Subcutaneous abdominal adipose tissue (tissue), 5 donors: ENCODE measurements around the gene CNPY3.
A peak's percentile ranks its signal among the peaks of the same experiment; 100 is the strongest.

Experiments used
- H3K27ac ChIP-seq: one replicate; pipeline ENCODE4 v1.7.0; 2013; ENCODE audit warnings: low read depth, mild to moderate bottlenecking, inconsistent platforms, low read length, moderate library complexity
- H3K27me3 ChIP-seq, 5 donors: one replicate each; pipeline ENCODE4 v1.7.0; 2013; ENCODE audit warnings: low read length in 5 of 5, inconsistent platforms in 1 of 5; ENCODE audit not compliant: control insufficient read depth in 5 of 5, insufficient read depth in 4 of 5
- H3K36me3 ChIP-seq, 5 donors: one replicate each; pipeline ENCODE4 v1.7.0; 2013; ENCODE audit warnings: low read length in 5 of 5; ENCODE audit not compliant: control insufficient read depth in 5 of 5, insufficient read depth in 5 of 5
- H3K4me1 ChIP-seq, 5 donors: one replicate each; pipeline ENCODE4 v1.7.0; 2013; ENCODE audit warnings: low read length in 5 of 5, mild to moderate bottlenecking in 3 of 5, moderate library complexity in 1 of 5; ENCODE audit not compliant: control insufficient read depth in 5 of 5, insufficient read depth in 5 of 5
- H3K4me3 ChIP-seq, 5 donors: one replicate each; pipeline ENCODE4 v1.7.0; 2013; ENCODE audit warnings: low read length in 5 of 5, low read depth in 1 of 5
- H3K9ac ChIP-seq, 5 donors: one replicate each; pipeline ENCODE4 v1.7.0; 2013; ENCODE audit warnings: low read length in 5 of 5, mild to moderate bottlenecking in 4 of 5, moderate library complexity in 3 of 5
- H3K9me3 ChIP-seq, 5 donors: one replicate each; pipeline ENCODE4 v1.7.0; 2013; ENCODE audit warnings: low read length in 5 of 5; ENCODE audit not compliant: control insufficient read depth in 5 of 5
- donor health status: healthy.
- donor health status: healthy.
- donor health status: healthy.
- donor health status: healthy.
- donor health status: healthy.

Gene CNPY3

GRCh38 chr6:42914546-42914945, 14.7 kb upstream of the CNPY3 start:
- Histone ChIP-seq H3K4me1 (peaks cover 0 to 7% (median 7%) of the 10 kb centered on the region in 5 donors), H3K4me3 (no peak overlapping the region)

GRCh38 chr6:42915732-42916131, 13.5 kb upstream of the CNPY3 start, which contains the start of gene PTCRA:
Gene PTCRA (plus strand): TSS chr6:42916053. CDS start chr6:42916070, 17 bp downstream.
- Histone ChIP-seq H3K9ac (no peak within 1 kb of the TSS), H3K9me3 (no peaks in the 10 kb centered on the region), H3K27ac (no peak within 1 kb of the TSS), H3K27me3 (peaks cover 3 to 25% (median 12%) of the 10 kb centered on the region in 5 donors), H3K4me1 (peaks cover 0 to 7% (median 7%) of the 10 kb centered on the region in 5 donors), H3K36me3 (no peaks in the 10 kb centered on the region), H3K4me3 (no peak within 1 kb of the TSS)

More at GRCh38 chr6:42914546-42914945, 14.7 kb upstream of the CNPY3 start:
- Histone ChIP-seq H3K9me3 (no peaks in the 10 kb centered on the region), H3K9ac (no peak overlapping the region), H3K27me3 (peaks cover 3 to 25% (median 12%) of the 10 kb centered on the region in 5 donors), H3K36me3 (no peaks in the 10 kb centered on the region), H3K27ac (no peak overlapping the region)

DNA sequence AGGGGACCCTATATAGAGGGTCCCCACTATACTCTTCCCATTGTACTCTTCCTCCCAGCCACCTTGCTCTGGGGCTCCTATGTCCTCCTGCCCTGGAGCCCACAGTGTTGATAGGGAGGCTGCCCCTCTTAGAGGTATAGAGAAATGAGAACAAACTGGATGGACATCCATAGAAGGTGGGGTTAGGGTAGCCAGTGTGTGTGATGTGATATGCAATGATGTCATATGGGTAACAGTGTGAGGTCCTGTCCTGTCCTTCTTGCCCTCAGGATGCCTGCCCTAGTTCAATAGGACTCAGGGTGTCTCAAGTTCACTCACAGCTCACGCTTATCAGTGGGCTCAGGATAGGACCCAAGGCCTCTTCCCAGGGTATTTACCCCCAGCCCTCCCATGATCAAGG, 13.0 kb upstream of the CNPY3 start:
- no peaks in the 10 kb centered on the region for H3K36me3 ChIP-seq
- H3K9me3 ChIP-seq, result no peaks in the 10 kb centered on the region
- H3K4me3 ChIP-seq, result no peak overlapping the region
- H3K27ac ChIP-seq, result no peak overlapping the region
- H3K27me3 ChIP-seq, result peaks cover under 1 to 22% (median 10%) of the 10 kb centered on the region in 5 donors
- H3K4me1 ChIP-seq, result peaks cover 0 to 6% (median 5%) of the 10 kb centered on the region in 5 donors
- H3K9ac ChIP-seq, result no peak overlapping the region

DNA sequence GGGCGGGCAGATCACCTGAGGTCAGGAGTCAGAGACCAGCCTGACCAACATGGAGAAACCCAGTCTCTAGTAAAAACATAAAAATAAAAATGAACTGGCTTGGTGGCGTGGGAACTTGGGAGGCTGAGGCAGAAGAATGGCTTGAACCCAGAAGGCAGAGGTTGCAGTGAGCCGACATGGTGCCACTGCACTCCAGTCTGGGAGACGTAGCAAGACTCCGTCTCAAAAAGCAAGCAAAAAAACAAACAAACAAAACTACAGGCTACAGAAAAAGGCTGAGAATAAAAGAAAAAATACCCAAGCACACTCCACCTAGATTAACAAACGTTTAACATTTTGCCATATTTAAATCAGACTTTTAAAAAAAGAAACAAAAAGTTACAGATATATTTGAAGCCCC, 7.5 kb upstream of the CNPY3 start:
- Histone ChIP-seq H3K9me3 (no peaks in the 10 kb centered on the region), H3K27me3 (peaks cover 3 to 7% (median 5%) of the 10 kb centered on the region in 5 donors), H3K36me3 (no peaks in the 10 kb centered on the region), H3K9ac (no peak overlapping the region), H3K4me1 (peaks cover 0 to 9% (median 4%) of the 10 kb centered on the region in 5 donors), H3K4me3 (no peak overlapping the region), H3K27ac (no peak overlapping the region)

DNA sequence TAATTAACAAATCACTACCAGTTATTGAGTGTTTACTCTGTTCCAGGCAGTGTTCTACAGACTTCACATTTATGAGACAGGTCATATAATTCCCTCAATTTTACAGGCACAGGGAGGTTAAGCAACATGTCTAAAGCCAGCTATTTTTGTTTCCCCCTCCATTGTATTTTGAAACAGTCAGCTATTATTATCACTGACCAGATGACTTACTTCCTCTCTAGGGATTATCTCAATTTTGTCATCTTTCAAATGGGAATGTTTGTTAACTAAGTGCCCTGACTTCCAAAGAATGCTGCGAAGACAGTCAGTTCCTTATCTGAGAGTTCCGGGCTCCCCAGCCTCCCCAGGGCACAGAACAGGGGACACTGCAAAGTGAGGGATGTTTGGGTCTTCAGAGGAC, 5.6 kb upstream of the CNPY3 start:
- Histone ChIP-seq H3K4me3 (no peak overlapping the region), H3K4me1 (peaks cover 1 to 13% (median 9%) of the 10 kb centered on the region in 5 donors), H3K9me3 (no peaks in the 10 kb centered on the region), H3K9ac (no peak overlapping the region), H3K27me3 (peaks cover 3 to 7% (median 5%) of the 10 kb centered on the region in 5 donors), H3K27ac (no peak overlapping the region), H3K36me3 (no peaks in the 10 kb centered on the region)

DNA sequence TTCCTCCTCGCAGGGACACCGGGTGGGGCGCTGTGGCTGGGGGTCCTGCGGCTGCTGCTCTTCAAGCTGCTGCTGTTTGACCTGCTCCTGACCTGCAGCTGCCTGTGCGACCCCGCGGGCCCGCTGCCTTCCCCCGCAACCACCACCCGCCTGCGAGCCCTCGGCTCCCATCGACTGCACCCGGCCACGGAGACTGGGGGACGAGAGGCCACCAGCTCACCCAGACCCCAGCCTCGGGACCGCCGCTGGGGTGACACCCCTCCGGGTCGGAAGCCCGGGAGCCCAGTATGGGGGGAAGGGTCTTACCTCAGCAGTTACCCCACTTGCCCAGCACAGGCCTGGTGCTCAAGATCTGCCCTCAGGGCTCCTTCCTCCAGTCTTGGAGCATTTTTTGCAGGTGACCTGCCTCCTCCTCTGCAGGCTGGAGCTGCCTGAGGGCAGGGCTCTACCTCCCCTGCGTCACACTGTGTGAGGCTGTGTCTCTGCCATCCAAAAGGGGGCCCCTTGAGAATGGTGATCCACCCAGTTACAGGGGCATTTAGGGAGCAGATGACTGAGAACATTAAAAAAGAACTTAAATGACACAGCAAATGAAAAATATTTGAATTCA, 3.9 kb upstream of the CNPY3 start:
- Histone ChIP-seq H3K4me1 (peaks cover 4 to 29% (median 19%) of the 10 kb centered on the region in 5 donors), H3K36me3 (no peaks in the 10 kb centered on the region), H3K9me3 (no peaks in the 10 kb centered on the region), H3K27me3 (peaks cover 3 to 7% (median 5%) of the 10 kb centered on the region in 5 donors), H3K9ac (no peak overlapping the region), H3K27ac (no peak overlapping the region), H3K4me3 (no peak overlapping the region)

GRCh38 chr6:42929821-42930360, 611 bp downstream of the CNPY3 start:
- H3K9me3 ChIP-seq, result no peaks in the 10 kb centered on the region
- peaks cover 0 to 6% (median 5%) of the 10 kb centered on the region in 5 donors for H3K27me3 ChIP-seq
- H3K27ac ChIP-seq, result peak overlapping the region; percentile 84
- H3K9ac ChIP-seq, result peak overlapping the region; percentile 48 to 87 (median 73)
- peaks cover 0 to 10% (median 7%) of the 10 kb centered on the region in 5 donors for H3K36me3 ChIP-seq
- H3K4me1 ChIP-seq, result peaks cover 3 to 49% (median 38%) of the 10 kb centered on the region in 5 donors
- H3K4me3 ChIP-seq, result peak overlapping the region; percentile 73 to 87 (median 84)

GRCh38 chr6:42932412-42932811, 3.1 kb downstream of the CNPY3 start:
- Histone ChIP-seq H3K27ac (no peak overlapping the region), H3K4me3 (no peak overlapping the region), H3K4me1 (peaks cover 3 to 49% (median 38%) of the 10 kb centered on the region in 5 donors)

GRCh38 chr6:42933205-42933604, 3.9 kb downstream of the CNPY3 start:
- H3K4me3 ChIP-seq, result peak overlapping the region in 1 of 5 donors; percentile 25
- H3K36me3 ChIP-seq, result peaks cover 0 to 39% (median 34%) of the 10 kb centered on the region in 5 donors
- peaks cover 3 to 49% (median 38%) of the 10 kb centered on the region in 5 donors for H3K4me1 ChIP-seq

More at GRCh38 chr6:42932412-42932811, 3.1 kb downstream of the CNPY3 start:
- Histone ChIP-seq H3K27me3 (no peaks in the 10 kb centered on the region), H3K9ac (peak overlapping the region in 3 of 5 donors; percentile 14 to 64 (median 26)), H3K9me3 (no peaks in the 10 kb centered on the region), H3K36me3 (peaks cover 0 to 31% (median 26%) of the 10 kb centered on the region in 5 donors)

GRCh38 chr6:42935322-42935721, 6.0 kb downstream of the CNPY3 start:
- H3K4me3 ChIP-seq, result no peak overlapping the region
- no peak overlapping the region for H3K9ac ChIP-seq
- no peak overlapping the region for H3K27ac ChIP-seq
- peaks cover 0 to 58% (median 53%) of the 10 kb centered on the region in 5 donors for H3K36me3 ChIP-seq
- peaks cover 0 to 30% (median 23%) of the 10 kb centered on the region in 5 donors for H3K4me1 ChIP-seq
- H3K9me3 ChIP-seq, result no peaks in the 10 kb centered on the region
- H3K27me3 ChIP-seq, result no peaks in the 10 kb centered on the region

More at GRCh38 chr6:42933205-42933604, 3.9 kb downstream of the CNPY3 start:
- H3K9me3 ChIP-seq, result no peaks in the 10 kb centered on the region
- no peak overlapping the region for H3K27ac ChIP-seq
- peak overlapping the region in 1 of 5 donors; percentile 53 for H3K9ac ChIP-seq
- H3K27me3 ChIP-seq, result no peaks in the 10 kb centered on the region
